HepG2 (cell line): ENCODE measurements around the gene GNAZ. TPM values are rescaled to one million over a fixed set of nuclear protein-coding genes. Genes with fewer than 3 reads are reported as not detected.
"Not testable (repeated sequence)": the region's sequence is repeated elsewhere in the genome, so short reads cannot be mapped to it uniquely, and the experiment has no call there.

Experiments
- ATAC-seq: fragments of 200-7000 bp; cut with Tn5 transposase; 3 replicates; pipeline ENCODE4 v1.9.1; 2020; ENCODE audit warnings: mild to moderate bottlenecking, moderate library complexity
- BruUV-seq: library from RNA; stranded (reverse); fragments of 400-500 nt; replicated peaks from 2 replicates; lab custom pipeline; 2021; lab: Mats Ljungman, UMichigan
- CTCF ChIA-PET: fragments of 300-600 bp; formaldehyde crosslinking; extraction: SDS; loops from one replicate; lab custom pipeline; 2021; ENCODE audit warnings: low total read pairs, inconsistent platforms, low intra/inter-chr PET ratio; lab: Yijun Ruan, JAX
- POLR2A ChIA-PET: fragments of 350-600 bp; sonication (Branson Sonifier 250); formaldehyde crosslinking; loops from one replicate; lab custom pipeline; 2020; ENCODE audit warnings: antibody characterized with exemption, inconsistent platforms; lab: Yijun Ruan, JAX
- DNase-seq: peaks from one replicate; pipeline ENCODE4 v3.0.0-alpha.2; 2015; ENCODE audit warnings: low spot score
- FAIRE-seq: peaks from 3 replicates; lab custom pipeline; 2011; peaks lifted over from hg19 to GRCh38; lab: Jason Lieb, UNC
- H2AFZ ChIP-seq: one replicate; pipeline ENCODE4 v1.6.1; 2011; ENCODE audit warnings: low read length, inconsistent platforms
- H3K27ac ChIP-seq: fragments of 300-600 bp; 3 replicates; pipeline ENCODE4 v1.8.0; 2011; ENCODE audit warnings: mixed run types, mild to moderate bottlenecking, mixed read lengths, low read length, inconsistent platforms; ENCODE audit not compliant: insufficient read depth; ENCODE audit errors: extremely low read length
- H3K27me3 ChIP-seq, 2 experiments: fragments of 200-600 bp in 1 of 2; 2 replicates in 1 of 2; 3 replicates in 1 of 2; pipeline versions ENCODE4 v1.6.0 to v1.8.0; 2011; ENCODE audit warnings: low read length in 2 of 2, mild to moderate bottlenecking in 2 of 2, moderate library complexity in 2 of 2, inconsistent platforms in 1 of 2; ENCODE audit not compliant: insufficient read depth in 2 of 2, control insufficient read depth in 1 of 2
- H3K36me3 ChIP-seq, 2 experiments: fragments of 200-600 bp in 1 of 2; replicated peaks in 1 of 2; 2 replicates in 1 of 2; 3 replicates in 1 of 2; pipeline versions ENCODE4 v1.5.1 to v1.8.0; 2011; ENCODE audit warnings: low read length in 2 of 2, inconsistent platforms in 1 of 2; ENCODE audit not compliant: insufficient read depth in 2 of 2, control insufficient read depth in 1 of 2
- H3K4me1 ChIP-seq: 2 replicates; pipeline ENCODE4 v1.5.1; 2012; ENCODE audit warnings: low read length, inconsistent platforms; ENCODE audit not compliant: insufficient read depth
- H3K4me2 ChIP-seq: 2 replicates; pipeline ENCODE4 v1.6.0; 2011; ENCODE audit warnings: low read depth, low read length, inconsistent platforms
- H3K4me3 ChIP-seq, 3 experiments: fragments of 200-600 bp in 1 of 3; sonication (generic), shearing (Covaris generic) in 1 of 3; replicated peaks in 1 of 3; 2 replicates each; pipeline ENCODE4 v1.5.1; 2011 to 2016; ENCODE audit warnings: low read length in 3 of 3, inconsistent platforms in 2 of 3, low read depth in 2 of 3, mild to moderate bottlenecking in 2 of 3, control low read depth in 1 of 3, mixed read lengths in 1 of 3; ENCODE audit not compliant: insufficient read depth in 1 of 3
- H3K79me2 ChIP-seq: one replicate; pipeline ENCODE4 v1.6.1; 2011; ENCODE audit warnings: low read length, inconsistent platforms; ENCODE audit not compliant: insufficient read depth
- H3K9ac ChIP-seq: 2 replicates; pipeline ENCODE4 v1.6.0; 2011; ENCODE audit warnings: mild to moderate bottlenecking, low read depth, low read length, inconsistent platforms; ENCODE audit not compliant: insufficient read depth
- H3K9me3 ChIP-seq: 2 replicates; pipeline ENCODE4 v1.5.1; 2012; ENCODE audit warnings: mild to moderate bottlenecking, low read length
- H4K20me1 ChIP-seq: 2 replicates; pipeline ENCODE4 v1.6.0; 2011; ENCODE audit warnings: inconsistent platforms, mild to moderate bottlenecking, low read length, moderate library complexity; ENCODE audit not compliant: insufficient read depth
- HNF1B ChIP-seq: sonication (generic); formaldehyde crosslinking; IDR thresholded peaks from 2 replicates; pipeline ENCODE4 v1.5.1; 2020; ENCODE audit warnings: mild to moderate bottlenecking, moderate library complexity, missing genetic modification reagents
- ZNF496 ChIP-seq: sonication (generic); formaldehyde crosslinking; IDR thresholded peaks from 2 replicates; pipeline ENCODE4 v1.8.1; 2023; ENCODE audit warnings: mild to moderate bottlenecking, moderate library complexity, missing genetic modification reagents; ENCODE audit not compliant: insufficient replicate concordance
- ZNF792 ChIP-seq: IDR thresholded peaks from 2 replicates; pipeline ENCODE4 v1.6.1; 2016
- WGBS: methylation state at CpG from one replicate; pipeline ENCODE4 v1.1.6; 2017; ENCODE audit warnings: low lambda C conversion rate; 5-methylcytosine and 5-hydroxymethylcytosine counted together
- in situ Hi-C: cut with HindIII; loops from 2 replicates; pipeline ENCODE4 v1.10.0; 2017; ENCODE audit warnings: low pct_unique_long_range_greater_than_20kb; ENCODE audit not compliant: extremely low pct_ligation_motif_present
- intact Hi-C: fragments of 100-400 bp; cut with micrococcal nuclease; formaldehyde crosslinking; loops from one replicate; pipeline ENCODE4 v1.10.0; 2022; ENCODE audit not compliant: unreplicated experiment
- polyA plus RNA-seq, 8 experiments: library from polyadenylated mRNA; depleted of rRNA in 3 of 8; stranded (reverse) in 7 of 8; unstranded in 1 of 8; fragments of >200 nt; fragmentation: Illumina TruSeq in 4 of 8; extraction: Trizol in 4 of 8; gene quantifications; 2 replicates each; pipeline versions ENCODE4 v1.2.1 to v1.2.3, GENCODE V29; 2011 to 2016; ENCODE audit warnings: low read depth in 4 of 8, missing spikeins in 1 of 8, mixed read lengths in 1 of 8; ENCODE audit not compliant: insufficient read depth in 1 of 8
- total RNA-seq, 5 experiments: library from RNA; depleted of rRNA; stranded (reverse); fragments of >200 nt; fragmentation: Illumina TruSeq; extraction: Trizol; gene quantifications; 2 replicates each; pipeline ENCODE4 v1.2.3, GENCODE V29; 2016; ENCODE audit warnings: low read depth in 1 of 5
- TF ChIP-seq, protein P1 (sequence below): IDR thresholded peaks from 2 replicates; pipeline ENCODE4 v1.6.1; 2016; ENCODE audit warnings: low read depth, borderline replicate concordance

The GNAZ gene
- total and polyA plus RNA-seq, 2 of the 13 experiments (the other 11 are each of a cell fraction or from before 2014, with no cell fraction given): 11.4 to 22.3 TPM

- Histone ChIP-seq H3K27me3 (peaks cover 0 to 1% of the 10 kb centered on the region in 2 experiments; a peak in 1 of 5 replicates), H3K4me3 (no peak overlapping the region), H3K4me1 (no peaks in the 10 kb centered on the region), H3K36me3 (no peaks in the 10 kb centered on the region), H4K20me1 (no peaks in the 10 kb centered on the region), H3K4me2 (no peak overlapping the region), H3K79me2 (no peaks in the 10 kb centered on the region), H3K9ac (no peak overlapping the region), H3K9me3 (no peaks in the 10 kb centered on the region), H2AFZ (no peak overlapping the region), H3K27ac (no peak overlapping the region)
- no peak for TF ChIP-seq ZNF496 (CRISPR knock-in tag)
- TF ChIP-seq HNF1B (CRISPR knock-in tag): no peak
- TF ChIP-seq, protein P1, sequence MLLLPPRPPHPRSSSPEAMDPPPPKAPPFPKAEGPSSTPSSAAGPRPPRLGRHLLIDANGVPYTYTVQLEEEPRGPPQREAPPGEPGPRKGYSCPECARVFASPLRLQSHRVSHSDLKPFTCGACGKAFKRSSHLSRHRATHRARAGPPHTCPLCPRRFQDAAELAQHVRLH (CRISPR knock-in tag): no peak
- no peak for TF ChIP-seq ZNF792 (CRISPR knock-in tag)
- ChIA-PET POLR2A (no interaction called here), CTCF (no interaction called here)
- DNase-seq (no peak), ATAC-seq (no peak), FAIRE-seq (no peak)
- BruUV-seq: no TSS peak
- intact Hi-C loops (no loop called here), in situ Hi-C loops (no loop called here)
Measured at GRCh38 chr22:23020659-23021293, 49.5 kb upstream of the GNAZ start.

DNA sequence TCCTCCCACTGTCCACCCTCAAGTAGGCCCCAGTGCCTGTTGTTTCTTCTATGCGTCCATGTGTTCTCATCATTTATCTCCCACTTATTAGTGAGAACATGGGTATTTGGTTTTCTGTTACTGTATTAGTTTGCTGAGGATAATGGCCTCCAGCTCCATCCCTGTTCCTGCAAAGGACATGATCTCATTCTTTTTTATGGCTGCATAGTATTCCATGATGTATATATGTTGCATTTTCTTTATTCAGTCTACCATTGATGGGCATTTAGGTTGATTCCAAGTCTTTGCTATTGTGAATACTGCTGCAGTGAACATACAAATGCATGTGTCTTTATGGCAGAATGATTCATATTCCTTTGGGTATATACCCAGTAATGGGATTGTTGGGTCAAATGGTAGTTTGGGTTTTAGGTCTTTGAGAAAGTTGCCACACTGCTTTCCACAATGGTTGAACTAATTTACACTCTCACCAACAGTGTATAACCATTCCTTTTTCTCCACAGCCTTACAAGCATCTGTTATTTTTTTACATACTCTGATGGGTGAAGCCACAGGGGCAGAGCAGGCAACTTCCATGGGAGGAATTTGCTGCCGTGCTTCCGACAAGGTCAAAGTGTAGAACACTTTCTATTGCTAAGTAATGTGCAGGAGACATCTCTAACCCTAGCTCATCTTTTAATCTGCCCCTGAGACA lies 48.5 kb upstream of the GNAZ start:
- H3K27me3 ChIP-seq, DNase-seq, H3K9me3 ChIP-seq, BruUV-seq, H3K4me1 ChIP-seq, H3K9ac ChIP-seq, H3K4me3 ChIP-seq, intact Hi-C loops, H2AFZ ChIP-seq, H3K4me2 ChIP-seq, CTCF ChIA-PET, POLR2A ChIA-PET, ATAC-seq, H4K20me1 ChIP-seq, H3K27ac ChIP-seq, in situ Hi-C loops, H3K36me3 ChIP-seq, H3K79me2 ChIP-seq, FAIRE-seq: not testable (repeated sequence)
- WGBS: 79% methylated on average over 3 of the region's 3 CpGs
